Hepatocyte (in vitro differentiated cells): ENCODE measurements around the gene TAF8.

Source experiments
- EZH2 ChIP-seq: fragments of 200-600 bp; sonication (generic); IDR thresholded peaks from 2 replicates; pipeline ENCODE4 v1.6.1; 2016; ENCODE audit warnings: antibody characterized with exemption, mild to moderate bottlenecking, borderline replicate concordance
- TF ChIP-seq, protein P1 (sequence below): fragments of 200-600 bp; sonication (generic); IDR thresholded peaks from 2 replicates; pipeline ENCODE4 v1.5.1; 2016; ENCODE audit warnings: antibody characterized with exemption, mild to moderate bottlenecking; ENCODE audit not compliant: poor library complexity

DNA sequence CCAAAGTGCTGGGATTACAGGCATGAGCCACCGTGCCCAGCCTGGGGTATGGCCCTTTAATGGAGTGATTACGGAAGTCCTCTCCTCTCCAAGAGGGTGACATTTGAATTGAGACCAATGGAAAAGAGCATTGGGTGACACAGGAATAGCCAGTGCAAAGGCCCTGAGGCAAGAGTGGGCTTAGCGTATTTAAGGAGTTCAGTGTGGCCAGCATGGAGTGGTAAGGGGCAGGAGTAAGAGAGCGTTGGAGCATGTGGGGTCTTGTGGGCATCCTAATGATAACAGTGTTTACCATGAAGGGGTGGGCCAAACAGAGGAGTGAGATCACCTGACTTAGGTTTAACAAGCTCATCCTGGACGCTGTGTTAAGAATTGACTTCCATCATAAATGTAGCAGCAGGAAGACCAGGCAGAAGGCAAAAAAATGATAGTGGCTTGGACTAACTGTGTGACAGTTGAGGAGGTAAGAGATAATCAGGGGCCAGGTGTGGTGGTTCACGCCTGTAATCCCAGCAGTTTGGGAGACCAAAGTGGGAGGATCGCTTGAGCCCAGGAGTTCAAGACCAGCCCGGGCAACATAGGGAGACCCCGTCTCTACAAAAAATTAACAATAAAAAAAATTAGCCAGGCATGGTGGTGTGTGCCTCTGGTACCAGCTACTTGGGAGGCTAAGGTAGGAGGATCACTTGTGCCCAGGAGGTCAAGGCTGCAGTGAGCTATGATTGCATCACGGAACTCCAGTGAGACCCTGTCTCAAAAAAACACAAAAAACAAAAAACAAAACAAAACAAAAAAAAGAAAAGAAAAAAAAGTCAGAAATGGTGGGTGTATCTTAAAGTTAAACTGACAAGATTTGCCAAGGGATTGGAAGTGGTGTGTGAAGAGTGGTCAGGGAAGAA, 40.7 kb downstream of the TAF8 start:
- TF ChIP-seq, protein P1, sequence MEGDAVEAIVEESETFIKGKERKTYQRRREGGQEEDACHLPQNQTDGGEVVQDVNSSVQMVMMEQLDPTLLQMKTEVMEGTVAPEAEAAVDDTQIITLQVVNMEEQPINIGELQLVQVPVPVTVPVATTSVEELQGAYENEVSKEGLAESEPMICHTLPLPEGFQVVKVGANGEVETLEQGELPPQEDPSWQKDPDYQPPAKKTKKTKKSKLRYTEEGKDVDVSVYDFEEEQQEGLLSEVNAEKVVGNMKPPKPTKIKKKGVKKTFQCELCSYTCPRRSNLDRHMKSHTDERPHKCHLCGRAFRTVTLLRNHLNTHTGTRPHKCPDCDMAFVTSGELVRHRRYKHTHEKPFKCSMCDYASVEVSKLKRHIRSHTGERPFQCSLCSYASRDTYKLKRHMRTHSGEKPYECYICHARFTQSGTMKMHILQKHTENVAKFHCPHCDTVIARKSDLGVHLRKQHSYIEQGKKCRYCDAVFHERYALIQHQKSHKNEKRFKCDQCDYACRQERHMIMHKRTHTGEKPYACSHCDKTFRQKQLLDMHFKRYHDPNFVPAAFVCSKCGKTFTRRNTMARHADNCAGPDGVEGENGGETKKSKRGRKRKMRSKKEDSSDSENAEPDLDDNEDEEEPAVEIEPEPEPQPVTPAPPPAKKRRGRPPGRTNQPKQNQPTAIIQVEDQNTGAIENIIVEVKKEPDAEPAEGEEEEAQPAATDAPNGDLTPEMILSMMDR = no peak
- no peak for TF ChIP-seq EZH2
